B cell (primary cell): ENCODE measurements around the gene IL22RA2. TPM values are rescaled to one million over a fixed set of nuclear protein-coding genes. Genes with fewer than 3 reads are reported as not detected.

Source experiments
- ATAC-seq: fragments of 200-7000 bp; cut with Tn5 transposase; one replicate; pipeline ENCODE4 v1.10.0; 2021; ENCODE audit warnings: low read depth, mild to moderate bottlenecking, moderate number of reproducible peaks, moderate library complexity
- CTCF ChIA-PET: fragments of 350-600 bp; sonication (Branson Sonifier 250); formaldehyde crosslinking; loops from one replicate; lab custom pipeline; 2021; ENCODE audit warnings: antibody characterized with exemption, inconsistent platforms; lab: Charles Lee
- POLR2A ChIA-PET: fragments of 350-600 bp; sonication (Branson Sonifier 250); formaldehyde crosslinking; loops from one replicate; lab custom pipeline; 2021; ENCODE audit warnings: antibody characterized with exemption; lab: Charles Lee
- DNase-seq: peaks from one replicate; pipeline ENCODE4 v3.0.0; 2013
- H2AFZ ChIP-seq: 2 replicates; pipeline ENCODE4 v1.6.1; 2012; ENCODE audit warnings: mild to moderate bottlenecking, low read depth, low read length; ENCODE audit not compliant: insufficient read depth, poor library complexity, severe bottlenecking
- H3K27ac ChIP-seq, 2 donors: 1 replicate in 1 of 2; 2 replicates in 1 of 2; pipeline ENCODE4 v1.5.1; 2012 to 2013; ENCODE audit warnings: low read length in 2 of 2, mild to moderate bottlenecking in 2 of 2, moderate library complexity in 1 of 2
- H3K27me3 ChIP-seq, 4 experiments: fragments of 200-600 bp in 1 of 4; sonication (generic) in 1 of 4; replicated peaks in 1 of 4; 1 replicate in 2 of 4; 2 replicates in 2 of 4; pipeline versions ENCODE4 v1.6.1 to v1.7.0; 2013 to 2016; ENCODE audit warnings: low read length in 3 of 4, mild to moderate bottlenecking in 2 of 4, mixed read lengths in 1 of 4, moderate library complexity in 1 of 4; ENCODE audit not compliant: insufficient read depth in 4 of 4, control insufficient read depth in 3 of 4; ENCODE audit errors: control extremely low read depth in 1 of 4
- H3K36me3 ChIP-seq, 2 experiments: replicated peaks in 1 of 2; 1 replicate in 1 of 2; 2 replicates in 1 of 2; pipeline versions ENCODE4 v1.6.1 to v1.7.1; 2013; ENCODE audit warnings: low read length in 1 of 2; ENCODE audit not compliant: insufficient read depth in 2 of 2, control insufficient read depth in 1 of 2; ENCODE audit errors: control extremely low read depth in 1 of 2, extremely low read depth in 1 of 2
- H3K4me1 ChIP-seq, 2 donors: fragments of 200-600 bp in 1 of 2; sonication (generic) in 1 of 2; 1 replicate in 1 of 2; 2 replicates in 1 of 2; pipeline versions ENCODE4 v1.5.1 to v1.6.1; 2013 to 2017; ENCODE audit warnings: low read length in 2 of 2; ENCODE audit not compliant: control insufficient read depth in 2 of 2, insufficient read depth in 2 of 2
- H3K4me2 ChIP-seq: replicated peaks from 2 replicates; pipeline ENCODE3; 2012; ENCODE audit warnings: mild to moderate bottlenecking, low read depth, low read length; ENCODE audit not compliant: poor library complexity, severe bottlenecking
- H3K4me3 ChIP-seq, 5 experiments: fragments of 200-600 bp in 1 of 5; sonication (generic) in 1 of 5; 1 replicate in 3 of 5; 2 replicates in 2 of 5; pipeline versions ENCODE4 v1.5.1 to v1.7.0; 2011 to 2016; ENCODE audit warnings: low read length in 4 of 5, mild to moderate bottlenecking in 4 of 5, low read depth in 2 of 5, control low read depth in 1 of 5, moderate library complexity in 1 of 5; ENCODE audit not compliant: insufficient read depth in 1 of 5; ENCODE audit errors: control extremely low read depth in 1 of 5, extremely low read depth in 1 of 5
- H3K79me2 ChIP-seq: fragments of 200-600 bp; sonication (generic); one replicate; pipeline ENCODE4 v1.6.0; 2016; ENCODE audit warnings: low read length; ENCODE audit not compliant: control insufficient read depth, insufficient read depth
- H3K9ac ChIP-seq: fragments of 200-600 bp; sonication (generic); 2 replicates; pipeline ENCODE4 v1.6.1; 2017; ENCODE audit warnings: mild to moderate bottlenecking, low read length, moderate library complexity
- H3K9me3 ChIP-seq, 3 donors: one replicate each; pipeline versions ENCODE4 v1.6.1 to v1.7.1; 2013; ENCODE audit warnings: low read length in 2 of 3; ENCODE audit not compliant: control insufficient read depth in 2 of 3, insufficient read depth in 1 of 3; ENCODE audit errors: control extremely low read depth in 1 of 3
- H4K20me1 ChIP-seq: 2 replicates; pipeline ENCODE4 v1.6.0; 2012; ENCODE audit warnings: mild to moderate bottlenecking, low read length; ENCODE audit not compliant: insufficient read depth, control insufficient read depth, poor library complexity, severe bottlenecking
- H3K27ac Mint-ChIP-seq: one replicate; pipeline ENCODE4 v1.8.0; 2021; ENCODE audit warnings: mixed read lengths
- H3K27me3 Mint-ChIP-seq: one replicate; pipeline ENCODE4 v1.8.0; 2021; ENCODE audit warnings: mixed read lengths
- H3K4me1 Mint-ChIP-seq: one replicate; pipeline ENCODE4 v1.8.0; 2021; ENCODE audit warnings: mixed read lengths
- H3K4me3 Mint-ChIP-seq: one replicate; pipeline ENCODE4 v1.8.0; 2021; ENCODE audit warnings: mixed read lengths
- H3K9me3 Mint-ChIP-seq: one replicate; pipeline ENCODE4 v1.8.0; 2022; ENCODE audit warnings: mixed read lengths; ENCODE audit not compliant: insufficient read depth
- EZH2 ChIP-seq: IDR thresholded peaks from 2 replicates; pipeline ENCODE4 v1.6.1; 2012; ENCODE audit warnings: borderline replicate concordance, low read depth, mild to moderate bottlenecking, moderate library complexity, low read length; ENCODE audit not compliant: insufficient read depth, poor library complexity, severe bottlenecking
- WGBS: methylation state at CpG from one replicate; pipeline ENCODE4 v1.1.5; 2013; ENCODE audit warnings: missing lambda C conversion rate; ENCODE audit not compliant: insufficient coverage; 5-methylcytosine and 5-hydroxymethylcytosine counted together
- intact Hi-C: fragments of 100-400 bp; cut with micrococcal nuclease; formaldehyde crosslinking; loops from one replicate; pipeline ENCODE4 v1.10.0; 2022
- polyA plus RNA-seq: library from polyadenylated mRNA; depleted of rRNA; stranded (reverse); fragments of >200 nt; gene quantifications from 2 replicates; pipeline ENCODE4 v1.2.3, GENCODE V29; 2012
- total RNA-seq, 2 donors: library from RNA; stranded (reverse); fragments of 120-200 nt in 1 of 2; gene quantifications; 1 replicate in 1 of 2; 2 replicates in 1 of 2; pipeline versions ENCODE4 v1.2.3 to v1.2.4, GENCODE V29; 2013 to 2022
- TF ChIP-seq, protein P1 (sequence below): fragments of 200-600 bp; IDR thresholded peaks from one replicate; pipeline ENCODE4 v1.8.0; 2022; ENCODE audit warnings: antibody characterized with exemption, mild to moderate bottlenecking

The IL22RA2 gene
- total and polyA plus RNA-seq, 2 donors (not counting 1 experiment from before 2014, with no cell fraction given), result not detected

DNA sequence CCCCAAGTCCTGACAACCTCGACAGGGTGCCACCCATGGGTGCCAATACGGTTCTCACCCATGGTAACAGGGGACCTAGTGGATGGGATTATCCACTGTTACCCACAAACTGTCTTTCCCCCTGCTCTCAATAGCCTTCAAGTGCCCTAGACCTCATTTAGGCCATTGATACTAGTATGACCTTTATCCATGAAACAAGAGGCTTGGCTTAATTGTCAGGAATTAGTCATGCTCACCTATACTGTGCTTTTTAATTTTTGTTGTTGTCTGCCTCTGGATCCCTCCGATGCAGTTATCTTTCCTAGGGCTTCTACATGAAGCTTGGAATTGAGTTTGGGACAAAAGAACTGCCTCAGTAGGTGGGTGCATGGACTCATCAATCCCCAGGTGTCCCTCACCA is 11.8 kb upstream of the IL22RA2 start:
- ChIA-PET CTCF (interaction anchor here (0.6 to 1.6 kb wide), 2 partner anchors 91 to 460 kb away, joined by 4 read pairs; no protein-coding TSS in a partner anchor), POLR2A (no interaction called here)
- no peak for TF ChIP-seq EZH2
- TF ChIP-seq, protein P1, sequence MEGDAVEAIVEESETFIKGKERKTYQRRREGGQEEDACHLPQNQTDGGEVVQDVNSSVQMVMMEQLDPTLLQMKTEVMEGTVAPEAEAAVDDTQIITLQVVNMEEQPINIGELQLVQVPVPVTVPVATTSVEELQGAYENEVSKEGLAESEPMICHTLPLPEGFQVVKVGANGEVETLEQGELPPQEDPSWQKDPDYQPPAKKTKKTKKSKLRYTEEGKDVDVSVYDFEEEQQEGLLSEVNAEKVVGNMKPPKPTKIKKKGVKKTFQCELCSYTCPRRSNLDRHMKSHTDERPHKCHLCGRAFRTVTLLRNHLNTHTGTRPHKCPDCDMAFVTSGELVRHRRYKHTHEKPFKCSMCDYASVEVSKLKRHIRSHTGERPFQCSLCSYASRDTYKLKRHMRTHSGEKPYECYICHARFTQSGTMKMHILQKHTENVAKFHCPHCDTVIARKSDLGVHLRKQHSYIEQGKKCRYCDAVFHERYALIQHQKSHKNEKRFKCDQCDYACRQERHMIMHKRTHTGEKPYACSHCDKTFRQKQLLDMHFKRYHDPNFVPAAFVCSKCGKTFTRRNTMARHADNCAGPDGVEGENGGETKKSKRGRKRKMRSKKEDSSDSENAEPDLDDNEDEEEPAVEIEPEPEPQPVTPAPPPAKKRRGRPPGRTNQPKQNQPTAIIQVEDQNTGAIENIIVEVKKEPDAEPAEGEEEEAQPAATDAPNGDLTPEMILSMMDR, result no peak
- Mint-ChIP-seq H3K4me1 (no peaks in the 10 kb centered on the region), H3K27me3 (no peaks in the 10 kb centered on the region), H3K4me3 (no peak overlapping the region), H3K27ac (no peak overlapping the region), H3K9me3 (peaks cover 18% of the 10 kb centered on the region)
- Histone ChIP-seq H4K20me1 (no peaks in the 10 kb centered on the region), H3K27me3 (no peaks in the 10 kb centered on the region), H3K4me1 (no peaks in the 10 kb centered on the region), H3K27ac (no peak overlapping the region), H3K79me2 (no peaks in the 10 kb centered on the region), H3K9ac (no peak overlapping the region), H3K4me2 (no peak overlapping the region), H3K9me3 (peaks cover 6 to 68% (median 31%) of the 10 kb centered on the region in 3 donors), H3K4me3 (no peak overlapping the region), H3K36me3 (no peaks in the 10 kb centered on the region), H2AFZ (no peak overlapping the region)
- ATAC-seq, result no peak
- 100% methylated on average over 3 of the region's 3 CpGs for WGBS
- intact Hi-C loops, result no loop called here
- no peak for DNase-seq

DNA sequence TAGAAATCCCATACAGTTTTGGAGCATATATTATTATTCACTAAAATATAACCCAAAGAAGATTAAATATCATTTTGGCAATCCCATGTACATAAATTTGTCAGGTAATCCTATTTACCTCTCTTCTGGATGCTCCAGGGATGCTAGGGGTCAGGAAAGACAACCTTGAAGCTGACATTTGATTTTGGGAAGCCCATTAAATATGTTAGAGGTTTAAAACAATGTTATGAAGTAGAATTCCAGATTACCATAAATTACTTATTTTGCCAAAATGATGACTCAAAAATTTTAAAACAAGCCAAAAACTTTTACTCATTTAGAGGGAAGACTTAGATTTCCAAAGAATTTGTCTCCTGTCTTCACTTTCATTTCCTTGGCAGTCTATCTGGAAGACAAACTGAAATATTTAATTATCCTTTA is 9.2 kb upstream of the IL22RA2 start:
- ATAC-seq (no peak), DNase-seq (no peak)
- ChIA-PET POLR2A (no interaction called here), CTCF (interaction anchor here (1.4 kb wide), 1 partner anchor 88 kb away, joined by 8 read pairs; no protein-coding TSS in a partner anchor)
- Histone ChIP-seq H3K4me2 (no peak overlapping the region), H3K4me3 (no peak overlapping the region), H3K36me3 (no peaks in the 10 kb centered on the region), H4K20me1 (no peaks in the 10 kb centered on the region), H3K79me2 (no peaks in the 10 kb centered on the region), H3K27me3 (no peaks in the 10 kb centered on the region), H3K9me3 (peaks cover 2 to 58% (median 36%) of the 10 kb centered on the region in 3 donors), H3K27ac (no peak overlapping the region), H3K9ac (no peak overlapping the region), H3K4me1 (peaks cover 3 to 8% of the 10 kb centered on the region in 2 donors), H2AFZ (no peak overlapping the region)
- intact Hi-C loops, result no loop called here
- H3K27me3 Mint-ChIP-seq, result no peaks in the 10 kb centered on the region
- no peak overlapping the region for H3K4me3 Mint-ChIP-seq
- H3K4me1 Mint-ChIP-seq, result peaks cover 9% of the 10 kb centered on the region
- H3K27ac Mint-ChIP-seq, result no peak overlapping the region
- H3K9me3 Mint-ChIP-seq, result peaks cover 16% of the 10 kb centered on the region
- TF ChIP-seq EZH2, result no peak
- TF ChIP-seq, protein P1, result no peak
